Spleen (tissue), 11 donors: ENCODE data around the gene C19orf25. TPM values are rescaled to one million over a fixed set of nuclear protein-coding genes. Genes with fewer than 3 reads are reported as not detected.

Source experiments
- DNase-seq: peaks from one replicate; pipeline ENCODE4 v3.0.0-alpha.2; 2020
- H3K27ac ChIP-seq, 8 donors: fragments of 200-600 bp; sonication (generic) in 7 of 8; 1 replicate in 4 of 8; 2 replicates in 4 of 8; pipeline versions ENCODE4 v1.5.0 to v1.8.0; 2016 to 2021; ENCODE audit warnings: inconsistent platforms in 4 of 8, mild to moderate bottlenecking in 4 of 8, moderate library complexity in 1 of 8
- H3K27me3 ChIP-seq, 7 donors: fragments of 200-600 bp; sonication (generic) in 6 of 7; replicated peaks in 1 of 7; 1 replicate in 4 of 7; 2 replicates in 3 of 7; pipeline versions ENCODE4 v1.5.0 to v1.8.0; 2016 to 2021; ENCODE audit warnings: inconsistent platforms in 3 of 7, mild to moderate bottlenecking in 1 of 7
- H3K36me3 ChIP-seq, 6 donors: fragments of 200-600 bp; sonication (generic) in 5 of 6; 1 replicate in 4 of 6; 2 replicates in 2 of 6; pipeline versions ENCODE4 v1.5.0 to v1.8.0; 2016 to 2021; ENCODE audit warnings: inconsistent platforms in 2 of 6
- H3K4me1 ChIP-seq, 6 donors: fragments of 200-600 bp; sonication (generic) in 5 of 6; 1 replicate in 3 of 6; 2 replicates in 3 of 6; pipeline versions ENCODE4 v1.5.0 to v1.8.0; 2016 to 2021; ENCODE audit warnings: inconsistent platforms in 3 of 6
- H3K4me3 ChIP-seq, 8 donors: fragments of 200-600 bp; sonication (generic) in 7 of 8; 1 replicate in 4 of 8; 2 replicates in 4 of 8; pipeline versions ENCODE4 v1.5.0 to v1.8.0; 2016 to 2021; ENCODE audit warnings: inconsistent platforms in 4 of 8, mild to moderate bottlenecking in 4 of 8, moderate library complexity in 2 of 8
- H3K9me3 ChIP-seq, 8 donors: fragments of 200-600 bp; sonication (generic) in 7 of 8; 1 replicate in 4 of 8; 2 replicates in 4 of 8; pipeline versions ENCODE4 v1.5.0 to v1.8.0; 2016 to 2021; ENCODE audit warnings: inconsistent platforms in 4 of 8
- POLR2A ChIP-seq, 3 donors: fragments of 450-650 bp; IDR thresholded peaks; one replicate each; pipeline ENCODE4 v1.5.1; 2017; ENCODE audit warnings: antibody characterized with exemption in 3 of 3, mild to moderate bottlenecking in 1 of 3
- POLR2AphosphoS5 ChIP-seq, 3 donors: sonication (generic); formaldehyde crosslinking; IDR thresholded peaks; one replicate each; pipeline ENCODE4 v1.5.1; 2017; ENCODE audit warnings: antibody characterized with exemption in 3 of 3
- WGBS, 5 donors: extraction: QIAGEN DNeasy Blood & Tissue Kit in 3 of 5; methylation state at CpG; one replicate each; pipeline versions ENCODE4 v1.1.5 to v1.1.7; 2013 to 2018; 5-methylcytosine and 5-hydroxymethylcytosine counted together
- intact Hi-C: fragments of 100-400 bp; cut with DNase I; formaldehyde crosslinking; loops from one replicate; pipeline ENCODE4 v1.15.0; 2023; ENCODE audit warnings: low total_unique reads
- polyA plus RNA-seq, 3 donors: library from polyadenylated mRNA; stranded (reverse); fragments of 200-250 nt; gene quantifications; one replicate each; pipeline ENCODE4 v1.2.1, GENCODE V29; 2013
- total RNA-seq, 7 donors: library from RNA; depleted of rRNA in 3 of 7; stranded (reverse); fragments of >200 nt in 3 of 7; fragmentation: NEBNext Ultra II Directional in 4 of 7; extraction: Animal tissue kit (Norgen Biotek cat#: 25700) in 4 of 7; gene quantifications; one replicate each; pipeline versions ENCODE4 v1.1.0 to v1.2.1, GENCODE V29; 2016 to 2021
- TF ChIP-seq, protein P1 (sequence below), 11 experiments: fragments of 200-600 bp in 7 of 11; fragments of 450-650 bp in 4 of 11; sonication (generic) in 4 of 11; IDR thresholded peaks in 8 of 11; conservative IDR thresholded peaks in 3 of 11; 1 replicate in 7 of 11; 2 replicates in 4 of 11; pipeline versions ENCODE4 v1.4.0 to v1.8.0; 2016 to 2021; ENCODE audit warnings: antibody characterized with exemption in 11 of 11, inconsistent platforms in 4 of 11, mild to moderate bottlenecking in 1 of 11
- donor health status: healthy with polysubstance abuse.
- donor health status: DM: no; HTN: no; CAD: no; lungs with moderate emphysema.
- donor health status: DM: no; HTN: no; CAD: no.
- donor health status: Bipolar disorder and iron deficiency.
- donor health status: healthy.
- donor health status: DM: no; HTN: no; CAD: no.
- donor health status: DM: yes; HTN: yes; CAD: no.

The C19orf25 gene
- total and polyA plus RNA-seq, 10 donors: 24.7 to 56.6 (median 39.5) TPM

DNA sequence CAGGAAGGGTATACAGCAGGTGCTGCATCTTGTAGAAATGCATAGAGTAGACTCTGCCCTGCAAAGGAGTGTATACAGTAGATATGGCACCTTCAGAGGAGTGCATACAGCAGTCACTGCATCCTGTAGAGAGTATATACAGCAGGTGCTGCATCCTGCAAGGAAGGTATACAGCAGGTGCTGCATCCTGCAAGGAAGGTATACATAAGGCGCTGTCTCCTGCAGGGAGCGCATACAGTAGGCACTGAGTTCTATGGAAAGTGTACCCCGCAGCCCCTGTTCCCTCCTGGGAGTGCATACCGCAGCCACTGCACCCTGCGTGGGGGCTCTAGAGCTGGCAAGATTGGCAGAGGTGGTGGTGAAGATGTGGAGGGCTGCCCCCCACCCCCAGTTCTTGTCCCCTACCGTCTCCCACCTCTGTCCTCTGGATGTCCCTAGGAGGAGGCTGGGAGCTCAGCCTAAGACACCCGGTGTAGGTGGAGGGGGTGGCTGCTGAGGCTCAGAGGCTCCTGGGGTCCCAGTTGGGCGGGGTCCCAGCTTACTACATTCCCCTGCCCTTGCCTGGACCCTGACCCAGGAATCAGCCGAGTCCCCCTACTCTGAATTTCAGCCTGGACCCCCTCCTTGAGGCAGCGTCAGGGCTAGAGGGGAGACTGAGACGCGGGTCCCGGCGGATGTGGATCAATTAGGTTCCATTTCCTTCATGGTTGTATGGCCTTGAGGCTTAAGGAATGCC lies 36.1 kb upstream of the C19orf25 start:
- WGBS, 5 donors: 51 to 74% (median 68%) methylated on average over 10 to 14 of the region's 14 CpGs
- Histone ChIP-seq H3K9me3 (peaks cover 0 to 5% (median 0%) of the 10 kb centered on the region in 8 donors), H3K4me1 (peaks cover 5 to 22% (median 15%) of the 10 kb centered on the region in 6 donors), H3K36me3 (no peaks in the 10 kb centered on the region), H3K27ac (no peak overlapping the region), H3K4me3 (no peak overlapping the region), H3K27me3 (peaks cover 0 to 100% (median 55%) of the 10 kb centered on the region in 7 donors)
- no peak for DNase-seq
- TF ChIP-seq POLR2A (IDR thresholded peaks at IDR 0.05): no peak
- TF ChIP-seq, protein P1, sequence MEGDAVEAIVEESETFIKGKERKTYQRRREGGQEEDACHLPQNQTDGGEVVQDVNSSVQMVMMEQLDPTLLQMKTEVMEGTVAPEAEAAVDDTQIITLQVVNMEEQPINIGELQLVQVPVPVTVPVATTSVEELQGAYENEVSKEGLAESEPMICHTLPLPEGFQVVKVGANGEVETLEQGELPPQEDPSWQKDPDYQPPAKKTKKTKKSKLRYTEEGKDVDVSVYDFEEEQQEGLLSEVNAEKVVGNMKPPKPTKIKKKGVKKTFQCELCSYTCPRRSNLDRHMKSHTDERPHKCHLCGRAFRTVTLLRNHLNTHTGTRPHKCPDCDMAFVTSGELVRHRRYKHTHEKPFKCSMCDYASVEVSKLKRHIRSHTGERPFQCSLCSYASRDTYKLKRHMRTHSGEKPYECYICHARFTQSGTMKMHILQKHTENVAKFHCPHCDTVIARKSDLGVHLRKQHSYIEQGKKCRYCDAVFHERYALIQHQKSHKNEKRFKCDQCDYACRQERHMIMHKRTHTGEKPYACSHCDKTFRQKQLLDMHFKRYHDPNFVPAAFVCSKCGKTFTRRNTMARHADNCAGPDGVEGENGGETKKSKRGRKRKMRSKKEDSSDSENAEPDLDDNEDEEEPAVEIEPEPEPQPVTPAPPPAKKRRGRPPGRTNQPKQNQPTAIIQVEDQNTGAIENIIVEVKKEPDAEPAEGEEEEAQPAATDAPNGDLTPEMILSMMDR (IDR thresholded peaks at IDR 0.05 in 8 of 11, conservative IDR thresholded peaks at IDR 0.05 in 3 of 11): no peak
- TF ChIP-seq POLR2AphosphoS5 (IDR thresholded peaks at IDR 0.05): no peak
- intact Hi-C loops: no loop called here

DNA sequence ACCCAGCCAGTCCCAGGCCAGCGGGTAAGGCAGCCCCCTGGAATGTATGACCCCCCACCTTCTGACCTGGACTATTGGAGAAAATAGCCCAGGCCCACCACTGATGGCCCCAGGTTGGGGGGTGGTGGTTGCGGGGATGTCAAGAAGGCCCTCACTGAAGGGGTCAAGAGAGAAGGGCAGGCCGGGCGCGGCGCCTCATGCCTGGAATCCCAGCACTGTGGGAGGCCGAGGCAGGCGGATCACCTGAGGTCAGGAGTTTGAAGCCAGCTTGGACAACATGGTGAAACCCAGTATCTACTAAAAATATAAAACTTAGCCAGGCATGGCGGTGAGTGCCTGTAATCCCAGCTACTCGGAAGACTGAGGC lies 35.3 kb upstream of the C19orf25 start:
- Histone ChIP-seq H3K9me3 (peaks cover 0 to 5% (median 0%) of the 10 kb centered on the region in 8 donors), H3K4me3 (no peak overlapping the region), H3K27ac (no peak overlapping the region), H3K27me3 (peaks cover 0 to 97% (median 52%) of the 10 kb centered on the region in 7 donors), H3K4me1 (peaks cover 5 to 22% (median 15%) of the 10 kb centered on the region in 6 donors), H3K36me3 (no peaks in the 10 kb centered on the region)
- no peak for TF ChIP-seq POLR2A (IDR thresholded peaks at IDR 0.05)
- TF ChIP-seq POLR2AphosphoS5 (IDR thresholded peaks at IDR 0.05): no peak
- TF ChIP-seq, protein P1 (IDR thresholded peaks at IDR 0.05 in 8 of 11, conservative IDR thresholded peaks at IDR 0.05 in 3 of 11): no peak
- intact Hi-C loops: no loop called here
- WGBS, 5 donors: 72 to 85% (median 74%) methylated on average over 7 to 10 of the region's 10 CpGs
- DNase-seq: no peak

DNA sequence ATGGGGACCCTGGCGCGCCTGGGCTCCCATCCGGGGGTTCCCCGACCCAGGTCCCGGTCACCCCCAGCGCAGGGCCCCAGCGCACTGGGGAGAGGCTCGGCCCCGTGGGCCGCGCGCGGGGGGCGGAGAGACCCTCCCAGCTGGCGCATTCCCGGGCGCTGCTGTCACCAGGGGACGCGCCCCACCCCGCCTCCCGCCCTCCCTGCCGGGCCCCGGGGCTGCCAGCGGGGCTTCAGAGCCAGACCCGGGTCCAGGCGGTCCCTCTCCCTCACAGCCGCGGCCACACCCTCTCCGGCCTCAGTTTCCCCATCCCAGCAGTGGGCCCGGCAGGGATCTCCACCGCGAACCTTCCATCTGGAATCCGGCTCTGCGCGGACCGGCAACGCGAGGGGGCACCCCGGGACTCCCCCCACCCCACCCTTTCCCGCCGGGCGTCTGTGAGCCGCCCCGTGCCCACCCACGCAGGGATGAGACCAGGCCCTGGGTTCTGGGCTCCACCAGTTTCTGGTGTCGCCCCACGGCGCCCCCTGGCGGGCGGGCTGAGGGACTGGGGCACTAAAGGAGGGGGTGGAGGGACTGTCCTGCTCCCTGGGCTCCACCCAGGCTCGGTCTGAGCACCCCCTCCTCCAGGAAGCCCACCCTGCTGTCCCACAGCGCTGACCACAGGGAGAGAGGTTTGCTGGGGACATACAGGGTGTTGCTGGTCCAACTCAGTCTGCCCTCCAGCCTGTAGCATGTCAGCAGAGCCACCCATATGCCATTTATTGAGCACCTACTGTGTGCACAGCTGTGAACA lies 34.7 kb upstream of the C19orf25 start:
- DNase-seq: peak; percentile 89
- H3K36me3 ChIP-seq: no peaks in the 10 kb centered on the region
- WGBS, 5 donors: 7 to 19% (median 9%) methylated on average over 31 to 52 of the region's 52 CpGs
- TF ChIP-seq, protein P1 (IDR thresholded peaks at IDR 0.05 in 8 of 11, conservative IDR thresholded peaks at IDR 0.05 in 3 of 11): peak in 10 of 11 experiments; percentile 2 to 80 (median 60)
- TF ChIP-seq POLR2A (IDR thresholded peaks at IDR 0.05): no peak
- H3K9me3 ChIP-seq: peaks cover 0 to 5% (median 0%) of the 10 kb centered on the region in 8 donors
- peaks cover 0 to 97% (median 51%) of the 10 kb centered on the region in 7 donors for H3K27me3 ChIP-seq
- intact Hi-C loops: no loop called here
- peaks cover 5 to 23% (median 15%) of the 10 kb centered on the region in 6 donors for H3K4me1 ChIP-seq
- peak overlapping the region in 6 of 8 donors; percentile 16 to 69 (median 37) for H3K4me3 ChIP-seq
- H3K27ac ChIP-seq: peak overlapping the region in 1 of 8 donors; percentile 24
